Measurements from ENCODE around the gene PLIN4. TPM values are rescaled to one million over a fixed set of nuclear protein-coding genes. Genes with fewer than 3 reads are reported as not detected.

PLIN4 gene
- total RNA-seq, 1 donor from 2014 or later: 0.25 TPM

- DNase-seq (ENCODE audit: low spot score in 2 of 2, unreplicated experiment in 2 of 2): no peak
- TF ChIP-seq CTCF (IDR thresholded peaks at IDR 0.05; ENCODE audit: unreplicated experiment): no peak
- H3K9me3 Mint-ChIP-seq: no peaks in the 10 kb centered on the region
- no peaks in the 10 kb centered on the region for H3K4me1 Mint-ChIP-seq
- H3K4me3 Mint-ChIP-seq: no peak overlapping the region
- no peaks in the 10 kb centered on the region for H3K27me3 Mint-ChIP-seq (ENCODE audit: low read depth)
- H3K36me3 Mint-ChIP-seq: peaks cover 15% of the 10 kb centered on the region
- no peak overlapping the region for H3K27ac Mint-ChIP-seq
Measured at GRCh38 chr19:4504891-4505569, 13.3 kb downstream of the PLIN4 start.

- Mint-ChIP-seq H3K4me1 (no peaks in the 10 kb centered on the region), H3K36me3 (peaks cover 17% of the 10 kb centered on the region), H3K4me3 (no peak overlapping the region), H3K27ac (no peak overlapping the region), H3K9me3 (no peaks in the 10 kb centered on the region), H3K27me3 (ENCODE audit: low read depth) (no peaks in the 10 kb centered on the region)
- TF ChIP-seq CTCF (IDR thresholded peaks at IDR 0.05; ENCODE audit: unreplicated experiment): no peak
- DNase-seq (ENCODE audit: low spot score in 2 of 2, unreplicated experiment in 2 of 2): no peak
Measured at GRCh38 chr19:4504297-4504701, 14.0 kb downstream of the PLIN4 start.

GRCh38 chr19:4503825-4504170 is 14.5 kb downstream of the PLIN4 start:
- no peak for DNase-seq (ENCODE audit: low spot score in 2 of 2, unreplicated experiment in 2 of 2)
- H3K36me3 Mint-ChIP-seq: peaks cover 17% of the 10 kb centered on the region
- no peaks in the 10 kb centered on the region for H3K4me1 Mint-ChIP-seq
- H3K27me3 Mint-ChIP-seq (ENCODE audit: low read depth): no peaks in the 10 kb centered on the region
- no peak for TF ChIP-seq CTCF (IDR thresholded peaks at IDR 0.05; ENCODE audit: unreplicated experiment)
- no peak overlapping the region for H3K27ac Mint-ChIP-seq
- no peaks in the 10 kb centered on the region for H3K9me3 Mint-ChIP-seq
- no peak overlapping the region for H3K4me3 Mint-ChIP-seq

- TF ChIP-seq CTCF (IDR thresholded peaks at IDR 0.05; ENCODE audit: unreplicated experiment): no peak
- Mint-ChIP-seq H3K36me3 (peaks cover 17% of the 10 kb centered on the region), H3K4me1 (no peaks in the 10 kb centered on the region), H3K27me3 (ENCODE audit: low read depth) (no peaks in the 10 kb centered on the region), H3K9me3 (no peaks in the 10 kb centered on the region), H3K27ac (no peak overlapping the region), H3K4me3 (no peak overlapping the region)
- DNase-seq (ENCODE audit: low spot score in 2 of 2, unreplicated experiment in 2 of 2): no peak
Measured at GRCh38 chr19:4503132-4503824, 15.0 kb downstream of the PLIN4 start.

GRCh38 chr19:4502282-4503131 is 15.8 kb downstream of the PLIN4 start:
- Mint-ChIP-seq H3K9me3 (no peaks in the 10 kb centered on the region), H3K27ac (no peak overlapping the region), H3K4me1 (no peaks in the 10 kb centered on the region), H3K27me3 (ENCODE audit: low read depth) (no peaks in the 10 kb centered on the region), H3K4me3 (no peak overlapping the region), H3K36me3 (peaks cover 17% of the 10 kb centered on the region)
- no peak for DNase-seq (ENCODE audit: low spot score in 2 of 2, unreplicated experiment in 2 of 2)
- no peak for TF ChIP-seq CTCF (IDR thresholded peaks at IDR 0.05; ENCODE audit: unreplicated experiment)
